SW480 (cell line): ENCODE results near the gene GRIA4.
A peak's percentile ranks its signal among the peaks of the same experiment; 100 is the strongest.
"Not testable (repeated sequence)": the region's sequence is repeated elsewhere in the genome, so short reads cannot be mapped to it uniquely, and the experiment has no call there.

ENCODE experiments used
- DNase-seq: peaks from one replicate; pipeline ENCODE4 v3.0.0-alpha.2; 2016; ENCODE audit warnings: low spot score

GRIA4 gene

DNA sequence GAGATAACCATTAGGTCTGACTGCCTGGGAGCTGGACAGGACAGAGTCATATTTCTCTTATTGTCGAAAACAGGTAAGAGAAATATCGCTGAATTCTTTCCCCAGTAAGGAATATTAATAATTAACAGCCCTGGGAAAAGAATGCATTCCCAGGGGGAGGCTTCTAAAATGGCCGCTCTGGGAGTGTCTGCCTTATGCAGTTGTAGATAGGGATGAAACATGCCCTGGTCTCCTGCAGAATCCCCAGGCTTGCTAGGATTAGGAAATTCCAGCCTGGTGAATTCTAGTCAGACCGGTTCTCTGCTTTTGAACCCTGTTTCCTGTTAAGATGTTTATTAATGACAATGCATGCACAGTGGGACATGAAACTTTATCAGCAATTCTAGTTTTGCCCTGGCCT, 393.2 kb downstream of the GRIA4 start:
- not testable (repeated sequence) for DNase-seq

DNA sequence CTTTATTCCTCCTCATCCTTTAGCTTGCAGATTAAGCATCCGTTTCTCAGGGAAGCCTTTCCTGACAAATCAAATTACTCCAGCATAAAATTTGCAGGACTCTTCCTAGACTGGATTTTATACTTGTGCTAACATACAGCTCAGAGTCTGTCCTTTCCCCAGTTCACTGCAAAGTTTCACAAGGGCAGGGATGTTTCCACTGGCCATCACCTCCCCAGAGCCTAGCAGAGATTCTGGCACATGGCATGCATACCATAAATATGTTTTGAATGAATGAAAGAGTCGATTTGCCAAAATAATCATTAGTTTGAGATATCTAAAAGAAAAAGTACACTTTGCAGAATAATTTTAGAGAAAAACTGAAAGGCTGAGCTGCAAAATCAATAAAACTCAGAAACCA, 401.6 kb downstream of the GRIA4 start:
- no peak for DNase-seq

DNA sequence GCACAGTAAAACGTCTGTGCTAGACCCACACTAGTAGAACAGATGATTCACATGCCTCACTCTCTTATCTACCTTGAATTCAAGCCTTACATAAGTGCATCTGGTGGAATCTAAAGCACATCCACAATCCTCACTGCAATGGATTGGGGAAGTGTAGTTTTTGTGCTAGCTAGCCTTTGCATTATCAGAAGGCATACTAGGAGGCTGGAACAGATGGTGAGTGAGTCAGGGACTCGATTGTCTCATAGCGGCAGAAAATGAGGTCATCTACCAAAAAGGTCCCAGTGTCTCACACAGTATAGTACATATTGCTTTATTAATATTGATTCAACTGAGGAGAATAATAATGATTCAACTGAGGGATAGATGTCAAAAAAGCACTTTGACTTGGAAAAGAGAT, 402.9 kb downstream of the GRIA4 start:
- no peak for DNase-seq

DNA sequence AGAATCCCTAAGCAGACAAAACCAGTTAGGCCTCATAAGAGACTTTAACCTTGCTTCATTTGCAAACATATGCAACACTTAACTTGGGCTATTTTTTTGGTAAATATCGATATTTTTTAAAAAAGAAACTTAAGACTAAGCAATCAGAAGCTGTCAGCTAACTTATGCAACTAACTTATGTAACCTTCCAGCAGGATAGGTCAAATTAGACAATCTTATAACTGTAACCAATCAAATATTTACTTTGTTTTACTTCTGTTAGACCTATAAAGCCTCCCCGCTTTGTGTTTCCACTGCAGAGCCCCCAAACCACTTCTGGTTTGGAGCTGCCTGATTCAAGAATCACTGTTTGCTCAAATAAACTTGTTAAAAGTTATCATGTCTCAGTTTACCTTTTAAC, 404.2 kb downstream of the GRIA4 start:
- no peak for DNase-seq

DNA sequence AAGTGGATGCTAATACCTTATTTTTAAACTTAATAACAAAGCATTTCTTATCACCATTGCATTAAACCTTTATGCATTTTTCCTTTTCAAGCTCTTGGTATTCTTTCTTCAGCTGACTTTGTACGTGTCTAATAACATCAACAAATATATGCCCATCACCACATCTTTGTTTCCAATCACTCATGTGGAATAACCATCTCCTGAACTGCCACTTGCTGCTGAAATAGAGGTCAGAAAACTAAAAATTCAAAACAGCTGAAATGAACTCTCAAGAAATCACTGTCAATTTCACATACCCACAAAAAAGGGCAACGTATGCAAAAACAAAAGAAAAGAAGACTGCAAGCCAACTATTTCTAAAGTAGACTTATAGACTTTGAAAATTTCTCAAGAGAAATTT, 404.7 kb downstream of the GRIA4 start:
- no peak for DNase-seq

DNA sequence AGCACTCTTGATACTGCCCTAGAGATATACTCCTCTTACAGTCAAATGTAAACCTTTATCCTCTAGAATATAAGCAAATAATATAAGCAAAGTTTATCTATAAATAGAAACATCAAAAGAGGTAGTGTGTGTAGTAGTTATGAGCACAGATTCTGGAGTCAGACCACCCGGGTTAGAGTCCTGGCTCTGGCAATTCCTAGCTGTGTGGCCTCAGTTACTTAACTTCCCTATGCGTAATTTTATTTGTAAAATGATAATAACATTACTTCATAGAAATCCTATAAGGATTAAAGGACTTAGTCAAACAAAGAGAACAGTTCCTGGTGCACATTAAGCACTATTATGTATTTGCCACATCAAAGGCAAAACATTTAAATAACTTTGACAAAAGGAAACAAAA, 405.2 kb downstream of the GRIA4 start:
- DNase-seq = no peak

DNA sequence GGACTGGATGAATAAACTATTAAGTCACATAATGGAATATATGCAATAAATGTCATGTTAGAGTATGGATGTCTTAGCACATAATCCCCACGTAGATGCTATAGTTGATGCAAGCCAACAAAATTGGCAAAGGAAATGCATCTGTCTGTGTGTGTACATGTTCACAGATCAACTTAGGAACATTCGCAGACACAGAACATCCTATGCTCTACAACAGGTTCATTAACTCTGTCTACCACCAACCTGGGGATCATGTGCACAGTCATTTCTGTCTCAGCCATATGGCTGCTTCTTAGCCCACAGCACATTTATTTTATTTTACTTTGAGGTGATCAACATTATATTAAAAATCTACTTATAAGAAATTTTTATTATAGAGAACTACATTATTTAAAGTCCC, 407.2 kb downstream of the GRIA4 start:
- DNase-seq = no peak

DNA sequence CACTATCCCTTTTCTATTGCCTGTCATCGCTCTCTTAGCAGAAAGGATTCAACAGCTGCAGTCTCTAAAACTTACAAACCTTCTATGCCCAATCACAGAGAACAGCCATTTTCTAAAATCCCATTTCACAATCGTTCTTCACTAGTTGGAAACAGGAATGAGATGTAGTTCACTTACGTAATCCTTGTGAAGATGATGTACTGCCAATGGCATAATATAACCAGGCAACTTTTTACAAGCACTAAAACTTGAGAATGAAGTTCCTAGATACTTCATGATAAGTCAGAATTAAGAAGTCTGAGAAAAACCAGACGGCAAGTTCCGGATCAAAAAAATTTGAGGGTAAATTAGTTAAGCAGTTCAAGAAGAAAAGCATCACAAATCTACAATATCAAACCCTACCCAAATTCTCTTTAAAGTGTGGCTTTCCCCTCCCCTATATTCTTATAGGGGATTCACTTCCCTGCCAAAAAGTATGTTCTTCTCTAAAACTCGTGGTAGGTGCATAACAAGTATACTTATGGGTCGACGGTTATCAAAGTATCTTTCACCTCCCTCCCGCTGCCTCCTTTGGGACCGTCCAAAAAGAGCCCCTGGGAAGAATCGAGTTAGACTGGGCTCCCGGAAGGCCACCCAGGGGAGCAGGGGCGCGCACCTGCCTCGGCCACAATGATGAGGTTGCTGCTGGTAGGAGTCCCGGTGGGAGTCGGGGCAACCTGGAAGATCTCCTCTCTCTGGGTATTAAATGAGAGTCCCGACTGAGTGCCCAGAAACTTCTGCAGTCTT, 411.5 kb downstream of the GRIA4 start:
- no peak for DNase-seq

DNA sequence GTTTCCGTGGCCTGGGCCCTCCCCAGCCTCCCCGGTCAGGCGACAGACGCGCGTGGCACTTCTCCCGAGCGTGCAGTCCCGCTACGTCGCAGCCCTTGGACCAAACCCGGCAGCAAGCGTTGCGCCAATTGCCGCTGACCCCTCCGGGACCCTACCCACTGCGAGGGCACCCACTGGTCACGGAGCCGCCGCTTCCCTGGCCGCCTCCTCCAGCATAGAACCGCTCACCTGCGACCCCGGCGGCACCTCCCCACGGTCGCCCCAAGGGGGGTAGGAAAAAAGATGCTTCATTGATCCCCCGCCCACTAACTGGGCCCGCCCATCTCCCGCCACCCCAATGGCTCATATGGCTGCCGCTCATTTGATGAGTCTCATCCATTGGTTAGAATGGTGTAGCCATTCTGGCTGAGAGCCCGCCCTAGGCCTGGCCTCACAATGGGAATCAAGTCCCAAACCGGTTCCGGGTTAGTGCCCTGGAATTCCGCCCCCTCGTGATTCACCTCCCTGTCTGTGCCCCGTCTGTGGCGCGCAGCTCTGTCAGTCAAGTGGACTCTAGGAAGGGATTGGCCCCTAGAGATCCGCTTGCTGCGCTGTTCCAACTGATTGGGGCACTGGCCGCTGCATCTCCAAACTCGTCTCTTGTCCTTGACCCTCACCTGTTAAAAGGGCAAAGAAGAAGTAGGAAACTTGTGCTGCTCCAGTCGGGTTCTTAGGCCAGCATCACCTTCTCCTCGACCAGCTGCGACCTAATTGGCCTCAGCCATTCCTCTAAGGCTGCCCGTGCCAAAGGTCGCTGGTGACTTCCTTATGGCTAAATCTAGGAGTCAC, 412.3 kb downstream of the GRIA4 start, which contains the start of gene MSANTD4:
MSANTD4 (minus strand) TSS at position 274 of the 828 bp plus-strand sequence. CDS start 11,323 bp downstream, outside the sequence.
- DNase-seq = peak; percentile 99

DNA sequence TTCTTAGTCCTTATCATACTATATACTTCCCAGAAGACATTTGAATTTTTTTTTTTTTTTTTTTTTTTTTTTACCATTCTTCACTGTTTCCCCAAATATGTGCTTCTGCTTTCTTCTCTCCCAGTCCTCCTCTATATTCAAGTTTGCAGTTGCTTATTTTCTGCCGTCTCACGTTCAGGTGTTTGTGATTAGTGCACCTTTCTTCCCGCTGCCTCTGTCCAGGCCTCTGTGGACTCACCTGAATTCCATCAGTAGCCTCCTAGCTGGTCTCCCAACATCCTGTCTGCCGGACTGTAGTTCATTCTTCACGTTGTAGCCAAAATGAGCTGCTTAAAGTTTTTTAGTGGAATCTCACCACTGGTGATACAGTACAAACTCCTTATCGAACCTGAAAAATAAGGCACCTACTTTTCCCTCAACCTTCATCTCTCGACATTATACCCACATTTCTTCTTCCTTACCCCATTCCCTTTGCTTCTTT, 413.0 kb downstream of the GRIA4 start:
- DNase-seq = no peak

DNA sequence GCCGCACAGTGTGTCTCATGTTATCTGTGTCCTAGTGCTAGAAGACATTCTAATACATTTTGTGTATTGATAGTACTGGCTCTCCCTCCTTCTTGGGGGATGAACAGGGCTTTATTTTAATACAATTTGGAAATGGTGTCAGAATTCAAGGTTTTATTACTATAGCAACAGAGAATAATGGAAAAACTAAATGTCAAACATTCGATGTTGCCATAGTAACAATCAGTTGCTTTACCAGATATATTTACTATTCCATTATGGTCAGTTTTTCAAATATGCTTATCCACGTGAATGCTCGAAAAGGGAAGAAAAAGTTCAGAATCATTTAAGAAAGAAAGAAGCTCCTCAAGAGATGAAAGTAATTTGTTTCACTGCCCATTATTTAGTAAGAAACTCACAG, 420.7 kb downstream of the GRIA4 start:
- DNase-seq = no peak

DNA sequence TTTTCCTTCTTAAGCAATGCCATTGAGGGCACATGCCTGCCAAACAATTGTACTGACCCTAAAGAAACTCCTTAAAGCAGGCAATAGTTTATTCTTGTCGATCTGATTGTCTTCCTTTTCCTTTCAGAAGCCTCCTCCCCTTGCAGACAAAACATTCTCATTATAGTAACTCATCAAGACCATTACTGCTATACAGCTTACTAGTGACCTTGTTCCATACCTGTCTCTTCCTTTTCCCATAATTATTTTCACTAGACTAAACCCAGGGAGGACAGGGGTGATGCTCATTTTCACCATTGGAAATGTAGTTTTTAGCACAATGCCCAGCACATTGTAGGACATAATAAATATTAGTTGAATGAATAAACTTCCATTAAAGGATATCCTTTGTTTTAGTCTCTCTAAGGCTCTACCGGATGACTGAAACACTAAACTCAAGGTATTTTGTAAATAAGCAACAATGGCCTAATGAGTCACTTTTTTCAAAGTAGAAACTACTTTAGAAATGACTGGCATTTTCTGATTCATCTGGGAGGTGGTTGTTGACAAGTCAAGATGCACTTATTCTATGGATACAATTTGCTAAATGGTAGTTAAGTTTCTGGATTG, 421.4 kb downstream of the GRIA4 start:
- no peak for DNase-seq
